Measurements from ENCODE around the gene CDK3. TPM values are rescaled to one million over a fixed set of nuclear protein-coding genes. Genes with fewer than 3 reads are reported as not detected.

CDK3 gene
- total and polyA plus RNA-seq, 8 donors = 1.9 to 34.7 (median 3.4) TPM

- peak; percentile 47 to 65 (median 62) for ATAC-seq
- DNase-seq = peak in 5 of 6 donors; percentile 43 to 86 (median 77)
- Histone ChIP-seq H3K9me3 (no peaks in the 10 kb centered on the region), H3K27ac (peak overlapping the region in 2 of 4 donors; percentile 2 to 60), H3K4me3 (no peak overlapping the region), H3K36me3 (no peaks in the 10 kb centered on the region), H3K4me1 (peaks cover 8 to 20% (median 14%) of the 10 kb centered on the region in 3 donors), H3K27me3 (no peaks in the 10 kb centered on the region)
- TF ChIP-seq CTCF (IDR thresholded peaks at IDR 0.05) = peak; percentile 51 to 67 (median 56)
- intact Hi-C loops (cut with DNase I) = no loop called here
- 61 to 62% methylated on average over 31 of the region's 31 CpGs for WGBS, 2 donors
- FAIRE-seq = no peak
Observed at GRCh38 chr17:76000016-76000754, 470 bp upstream of the CDK3 start.

GRCh38 chr17:76002100-76002499 is 1.4 kb downstream of the CDK3 start:
- DNase-seq (peak in 1 of 6 donors; percentile 57), ATAC-seq (no peak), FAIRE-seq (no peak)
- intact Hi-C loops (cut with DNase I) = no loop called here
- H3K9me3 ChIP-seq = no peaks in the 10 kb centered on the region
- no peaks in the 10 kb centered on the region for H3K36me3 ChIP-seq
- no peak for TF ChIP-seq CTCF (IDR thresholded peaks at IDR 0.05)
- no peak overlapping the region for H3K4me3 ChIP-seq
- peaks cover 8 to 20% (median 14%) of the 10 kb centered on the region in 3 donors for H3K4me1 ChIP-seq
- 95 to 96% methylated on average over 12 of the region's 12 CpGs for WGBS, 2 donors
- peak overlapping the region in 2 of 4 donors; percentile 17 to 60 for H3K27ac ChIP-seq
- no peaks in the 10 kb centered on the region for H3K27me3 ChIP-seq

GRCh38 chr17:76003915-76004314 is 3.3 kb downstream of the CDK3 start:
- intact Hi-C loops (cut with DNase I) = loop anchor here in 1 of 3 donors (2.0 kb wide), 1 partner anchor 99 kb away; the partner anchor contains the start of gene MRPL38
- FAIRE-seq (no peak), DNase-seq (peak in 1 of 6 donors; percentile 40), ATAC-seq (peak in 3 of 4 donors; percentile 8 to 23 (median 11))
- Histone ChIP-seq H3K27me3 (no peaks in the 10 kb centered on the region), H3K27ac (peak overlapping the region; percentile 73 to 79 (median 77)), H3K36me3 (no peaks in the 10 kb centered on the region), H3K4me1 (peaks cover 8 to 20% (median 14%) of the 10 kb centered on the region in 3 donors), H3K9me3 (no peaks in the 10 kb centered on the region), H3K4me3 (no peak overlapping the region)
- 43 to 66% methylated on average over 6 of the region's 6 CpGs for WGBS, 2 donors
- TF ChIP-seq CTCF (IDR thresholded peaks at IDR 0.05) = no peak

GRCh38 chr17:76004750-76005262 is 4.2 kb downstream of the CDK3 start:
- DNase-seq = no peak
- WGBS, 2 donors = 79 to 86% methylated on average over 8 of the region's 8 CpGs
- no peak overlapping the region for H3K4me3 ChIP-seq
- H3K27me3 ChIP-seq = no peaks in the 10 kb centered on the region
- peak overlapping the region in 1 of 4 donors; percentile 18 for H3K27ac ChIP-seq
- H3K4me1 ChIP-seq = peaks cover 8 to 20% (median 14%) of the 10 kb centered on the region in 3 donors
- no peaks in the 10 kb centered on the region for H3K9me3 ChIP-seq
- no peak for TF ChIP-seq CTCF (IDR thresholded peaks at IDR 0.05)
- ATAC-seq = no peak
- intact Hi-C loops (cut with DNase I) = loop anchor here in 2 of 3 donors (2.0 to 5.0 kb wide), 2 partner anchors 98 to 100 kb away; partner anchors contain the start of gene MRPL38 (in 1 of the 2)
- FAIRE-seq = no peak
- H3K36me3 ChIP-seq = no peaks in the 10 kb centered on the region
